Fibroblast of villous mesenchyme (primary cell): ENCODE measurements around the gene TSPAN5. TPM values are rescaled to one million over a fixed set of nuclear protein-coding genes. Genes with fewer than 3 reads are reported as not detected.

Experiments used
- DNase-seq: peaks from one replicate; pipeline ENCODE4 v3.0.0-alpha.2; 2010; ENCODE audit warnings: low read depth
- H3K4me3 ChIP-seq: 2 replicates; pipeline ENCODE4 v1.5.1; 2011; ENCODE audit warnings: low read depth, mild to moderate bottlenecking, low read length
- CTCF ChIP-seq: IDR thresholded peaks from 2 replicates; pipeline ENCODE4 v1.5.1; 2012; ENCODE audit warnings: low read depth, mild to moderate bottlenecking, low read length; ENCODE audit not compliant: insufficient read depth
- total RNA-seq: library from RNA; depleted of rRNA; stranded (reverse); fragments of >200 nt; gene quantifications from 2 replicates; pipeline ENCODE4 v1.2.3, GENCODE V29; 2012

Gene TSPAN5
- total RNA-seq, 1 donor: 50.5 TPM

GRCh38 chr4:98673978-98674377 is 15.6 kb upstream of the TSPAN5 start:
- no peak overlapping the region for H3K4me3 ChIP-seq
- DNase-seq: peak; percentile 56
- no peak for TF ChIP-seq CTCF

DNA sequence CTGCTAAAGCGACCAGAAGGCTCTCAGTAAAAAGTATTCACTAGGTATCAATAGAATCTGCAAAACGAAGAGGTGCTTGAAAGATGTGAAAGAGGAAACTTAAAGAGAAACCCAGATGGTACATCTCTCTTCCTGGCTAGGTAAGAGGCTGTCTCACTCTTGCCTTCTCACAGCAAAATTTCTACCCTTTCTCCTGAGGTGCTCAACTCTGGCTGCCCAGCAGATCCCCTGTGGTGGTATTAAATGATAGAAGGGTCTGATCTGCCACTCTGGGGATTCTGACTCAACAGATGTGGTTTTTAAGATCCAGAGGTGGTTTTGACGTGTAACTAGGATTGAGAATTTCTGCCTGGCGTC is 14.9 kb upstream of the TSPAN5 start:
- H3K4me3 ChIP-seq: no peak overlapping the region
- no peak for DNase-seq
- TF ChIP-seq CTCF: no peak

DNA sequence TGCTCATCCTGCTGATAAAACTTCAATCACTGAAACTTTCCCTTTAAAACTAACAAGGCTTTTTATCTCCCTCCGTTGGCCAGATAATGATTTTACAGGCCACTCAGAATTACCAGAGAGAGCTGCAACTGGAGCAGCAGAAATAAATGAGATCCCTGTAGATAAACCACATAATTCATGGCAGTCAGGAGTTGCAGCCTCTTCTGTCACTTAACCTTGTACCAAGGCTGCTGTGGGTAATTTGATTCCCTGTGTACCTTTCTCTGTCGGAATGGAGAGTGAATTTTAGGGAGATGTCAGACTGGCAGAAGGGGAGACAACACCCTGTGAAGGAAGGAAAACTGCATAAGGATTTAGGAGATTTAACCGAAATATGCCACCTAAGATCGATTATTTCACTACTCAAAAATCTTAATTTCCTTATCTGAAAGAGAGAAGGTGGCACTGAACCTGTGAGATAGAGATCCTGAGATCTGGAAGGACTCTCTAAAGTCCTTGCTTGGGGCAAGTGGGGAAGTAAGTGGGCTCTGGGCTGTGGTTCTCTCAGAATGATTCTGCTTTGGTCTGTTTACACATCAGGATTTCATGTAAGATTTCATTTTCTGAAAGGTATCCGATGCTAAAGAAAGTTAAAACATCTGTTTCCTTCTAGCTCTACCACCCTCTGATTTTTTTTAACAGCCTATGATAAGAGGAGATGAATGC is 14.3 kb upstream of the TSPAN5 start:
- no peak overlapping the region for H3K4me3 ChIP-seq
- peak; percentile 56 for DNase-seq
- TF ChIP-seq CTCF: no peak

GRCh38 chr4:98671131-98671530 is 12.7 kb upstream of the TSPAN5 start:
- H3K4me3 ChIP-seq: no peak overlapping the region
- no peak for TF ChIP-seq CTCF
- DNase-seq: no peak

DNA sequence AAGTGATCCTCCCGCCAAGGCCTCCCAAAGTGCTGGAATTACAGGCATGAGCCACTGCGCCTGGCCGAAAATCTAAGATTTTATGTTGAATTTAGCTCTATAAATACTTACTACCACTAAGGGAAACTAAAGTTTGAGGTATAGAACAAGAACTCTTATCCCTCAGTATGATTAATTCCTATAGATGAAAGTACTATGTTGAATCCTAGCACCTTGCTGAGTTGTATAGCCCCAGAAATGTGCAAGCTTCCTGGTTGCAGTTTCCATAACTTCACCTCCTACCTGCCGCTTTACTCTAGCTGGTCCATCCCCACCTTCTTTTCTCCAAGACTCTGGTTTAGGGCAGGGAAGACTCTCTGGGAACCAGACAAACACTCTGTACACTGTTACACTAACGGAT is 11.8 kb upstream of the TSPAN5 start:
- DNase-seq: no peak
- no peak overlapping the region for H3K4me3 ChIP-seq
- no peak for TF ChIP-seq CTCF

GRCh38 chr4:98669577-98669976 is 11.2 kb upstream of the TSPAN5 start:
- DNase-seq: no peak
- no peak for TF ChIP-seq CTCF
- no peak overlapping the region for H3K4me3 ChIP-seq

DNA sequence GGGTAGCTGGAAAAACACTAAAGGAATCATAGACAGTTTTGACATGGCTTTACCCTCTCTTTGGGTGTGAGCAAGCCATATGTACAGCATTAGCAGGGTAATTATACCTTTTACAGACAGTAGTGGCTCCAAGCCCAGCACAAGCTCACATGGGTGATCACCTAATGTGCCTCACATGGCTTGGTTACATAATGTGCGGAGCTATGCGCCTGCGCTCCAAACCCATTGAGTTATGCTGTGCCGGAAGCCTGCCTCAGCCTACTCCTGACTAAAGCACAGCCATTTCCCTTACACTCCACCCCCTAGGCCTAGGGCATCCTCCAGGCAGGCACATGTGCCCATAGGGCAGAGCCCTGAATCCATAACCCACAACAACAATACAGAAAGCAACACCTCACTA is 6.5 kb upstream of the TSPAN5 start:
- no peak for TF ChIP-seq CTCF
- H3K4me3 ChIP-seq: no peak overlapping the region
- DNase-seq: no peak
